NB4 (cell line): ENCODE measurements around the gene ADRA2C.

ENCODE experiments used
- POLR2A ChIP-seq: IDR thresholded peaks from 2 replicates; pipeline ENCODE4 v1.6.1; 2011; ENCODE audit warnings: mild to moderate bottlenecking; ENCODE audit not compliant: insufficient read length; ENCODE audit errors: extremely low read depth
- TF ChIP-seq, protein P1 (sequence below): IDR thresholded peaks from one replicate; pipeline ENCODE4 v1.5.1; 2012; ENCODE audit warnings: low read depth, low read length

DNA sequence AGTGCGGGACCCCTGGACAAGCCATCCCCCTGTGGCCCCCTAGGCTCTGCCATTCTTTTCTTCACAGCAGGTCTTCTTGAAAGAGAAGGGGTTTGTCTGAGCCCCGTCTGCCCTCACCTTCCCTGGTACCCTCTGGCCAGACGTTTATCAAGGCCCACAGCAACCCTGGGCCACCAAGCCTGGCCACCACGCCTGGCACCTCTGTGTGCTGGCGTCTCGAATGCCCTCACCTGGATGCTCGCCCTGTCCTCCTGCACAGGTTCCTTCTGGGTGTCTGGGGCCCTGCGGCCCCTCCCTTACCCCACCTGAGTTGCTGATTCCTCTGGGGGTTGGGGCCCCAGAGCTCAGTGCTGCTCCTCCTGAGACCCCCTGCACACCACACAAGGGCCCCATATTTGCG lies 25.1 kb downstream of the ADRA2C start:
- TF ChIP-seq, protein P1, sequence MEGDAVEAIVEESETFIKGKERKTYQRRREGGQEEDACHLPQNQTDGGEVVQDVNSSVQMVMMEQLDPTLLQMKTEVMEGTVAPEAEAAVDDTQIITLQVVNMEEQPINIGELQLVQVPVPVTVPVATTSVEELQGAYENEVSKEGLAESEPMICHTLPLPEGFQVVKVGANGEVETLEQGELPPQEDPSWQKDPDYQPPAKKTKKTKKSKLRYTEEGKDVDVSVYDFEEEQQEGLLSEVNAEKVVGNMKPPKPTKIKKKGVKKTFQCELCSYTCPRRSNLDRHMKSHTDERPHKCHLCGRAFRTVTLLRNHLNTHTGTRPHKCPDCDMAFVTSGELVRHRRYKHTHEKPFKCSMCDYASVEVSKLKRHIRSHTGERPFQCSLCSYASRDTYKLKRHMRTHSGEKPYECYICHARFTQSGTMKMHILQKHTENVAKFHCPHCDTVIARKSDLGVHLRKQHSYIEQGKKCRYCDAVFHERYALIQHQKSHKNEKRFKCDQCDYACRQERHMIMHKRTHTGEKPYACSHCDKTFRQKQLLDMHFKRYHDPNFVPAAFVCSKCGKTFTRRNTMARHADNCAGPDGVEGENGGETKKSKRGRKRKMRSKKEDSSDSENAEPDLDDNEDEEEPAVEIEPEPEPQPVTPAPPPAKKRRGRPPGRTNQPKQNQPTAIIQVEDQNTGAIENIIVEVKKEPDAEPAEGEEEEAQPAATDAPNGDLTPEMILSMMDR: no peak
- TF ChIP-seq POLR2A: no peak
